Fibroblast of peridontal ligament (primary cell): ENCODE measurements around the gene RPTOR.
A peak's percentile ranks its signal among the peaks of the same experiment; 100 is the strongest.

ENCODE experiments used
- DNase-seq: peaks from one replicate; pipeline ENCODE4 v3.0.0-alpha.2; 2010; ENCODE audit errors: extremely low read depth

RPTOR gene

DNA sequence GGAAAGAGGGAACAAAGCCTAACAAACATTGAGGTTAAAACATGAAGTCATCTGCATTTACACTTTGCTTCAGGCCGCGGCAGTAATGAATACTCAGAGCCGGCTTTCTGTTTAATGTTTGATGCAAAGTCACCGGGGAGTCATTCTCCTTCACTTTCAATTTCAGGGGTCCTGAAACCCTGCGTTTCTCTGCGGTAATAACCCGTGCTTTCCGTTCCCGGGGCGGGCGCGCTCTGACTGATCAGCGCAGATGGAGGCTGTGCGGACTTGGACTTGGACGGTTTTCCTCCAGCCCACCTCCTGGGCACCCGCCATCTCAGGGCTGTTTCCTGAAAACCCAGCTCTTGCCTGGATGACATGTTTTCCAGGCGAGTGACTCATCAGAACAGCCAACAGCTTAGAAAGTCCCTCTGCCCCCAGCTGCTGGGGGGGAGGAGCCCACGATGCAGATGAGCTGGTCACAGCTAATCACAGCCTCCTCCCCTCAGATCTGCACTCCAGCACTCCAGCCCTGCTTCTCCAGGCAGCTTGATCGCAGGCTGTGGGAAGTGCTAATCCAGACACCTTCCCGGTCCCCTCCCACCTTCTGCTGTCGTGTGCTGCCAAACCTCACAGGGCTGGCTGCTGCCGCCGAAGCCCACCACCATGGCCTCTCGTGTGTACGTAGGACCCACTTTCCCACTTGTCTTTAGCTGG lies 288.4 kb downstream of the RPTOR start:
- DNase-seq, result peak; percentile 97

DNA sequence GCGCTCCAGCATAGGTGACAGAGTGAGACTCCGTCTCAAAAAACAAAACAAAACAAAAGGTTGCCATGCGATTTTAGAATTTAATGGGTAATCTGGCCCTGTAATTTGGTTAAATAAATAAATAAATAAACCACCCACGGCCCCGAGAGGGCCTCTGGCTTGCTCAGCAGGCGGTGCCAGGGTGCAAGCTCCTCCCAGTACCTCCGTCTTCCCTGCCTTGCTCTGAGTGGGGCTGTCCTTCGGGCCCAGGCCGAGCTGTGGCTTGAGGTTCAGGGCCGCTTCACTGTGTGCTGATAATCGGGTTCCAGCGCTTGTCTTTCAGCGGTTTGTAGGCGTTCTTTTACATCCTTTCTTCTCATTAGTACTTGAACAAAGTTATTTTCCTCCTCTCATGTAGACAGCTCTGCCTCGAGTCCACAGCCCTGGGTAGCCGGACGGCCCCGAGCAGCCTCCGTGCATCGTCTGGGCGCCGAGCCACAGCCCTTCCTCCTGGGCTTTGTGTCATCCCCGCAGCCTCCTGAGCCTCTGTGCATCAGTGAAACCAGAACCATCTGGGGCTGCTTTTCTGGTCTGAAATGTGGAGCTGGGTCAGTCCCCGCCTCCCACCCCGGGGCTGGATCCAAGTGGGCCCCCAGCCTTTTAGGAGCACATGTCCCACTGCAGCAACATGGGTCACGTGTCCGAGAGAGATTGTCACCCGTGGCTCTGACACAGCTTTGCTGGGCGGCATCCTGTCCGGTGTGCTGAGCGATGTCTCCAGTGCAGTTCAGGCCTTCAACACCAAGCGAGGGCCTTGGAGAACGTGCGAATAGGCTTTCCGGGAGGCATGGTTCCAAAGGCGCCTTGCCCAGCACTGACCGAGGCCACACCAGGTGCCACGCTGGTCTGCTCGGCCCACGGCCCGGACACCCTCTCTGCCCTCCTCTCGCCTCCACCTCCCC lies 289.6 kb downstream of the RPTOR start:
- DNase-seq, result peak; percentile 91

DNA sequence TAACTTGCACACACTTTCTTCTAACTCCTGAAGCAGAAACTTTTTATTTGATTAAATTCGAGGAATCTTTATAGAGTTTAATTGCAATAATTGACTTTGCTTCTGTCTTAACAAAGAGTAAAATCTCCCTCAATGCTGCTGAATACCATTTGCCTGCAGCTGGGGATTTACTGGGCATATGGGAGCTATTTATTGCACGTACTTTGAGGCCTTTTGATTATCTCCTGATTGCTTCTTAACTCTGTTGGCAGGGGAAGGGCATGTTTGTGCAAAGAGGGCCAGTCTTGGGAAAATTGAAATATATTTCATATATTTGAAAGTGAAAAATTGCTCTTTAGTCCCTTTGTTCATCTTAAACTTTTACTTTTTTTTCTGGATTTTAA lies 290.2 kb downstream of the RPTOR start:
- DNase-seq, result peak; percentile 51

DNA sequence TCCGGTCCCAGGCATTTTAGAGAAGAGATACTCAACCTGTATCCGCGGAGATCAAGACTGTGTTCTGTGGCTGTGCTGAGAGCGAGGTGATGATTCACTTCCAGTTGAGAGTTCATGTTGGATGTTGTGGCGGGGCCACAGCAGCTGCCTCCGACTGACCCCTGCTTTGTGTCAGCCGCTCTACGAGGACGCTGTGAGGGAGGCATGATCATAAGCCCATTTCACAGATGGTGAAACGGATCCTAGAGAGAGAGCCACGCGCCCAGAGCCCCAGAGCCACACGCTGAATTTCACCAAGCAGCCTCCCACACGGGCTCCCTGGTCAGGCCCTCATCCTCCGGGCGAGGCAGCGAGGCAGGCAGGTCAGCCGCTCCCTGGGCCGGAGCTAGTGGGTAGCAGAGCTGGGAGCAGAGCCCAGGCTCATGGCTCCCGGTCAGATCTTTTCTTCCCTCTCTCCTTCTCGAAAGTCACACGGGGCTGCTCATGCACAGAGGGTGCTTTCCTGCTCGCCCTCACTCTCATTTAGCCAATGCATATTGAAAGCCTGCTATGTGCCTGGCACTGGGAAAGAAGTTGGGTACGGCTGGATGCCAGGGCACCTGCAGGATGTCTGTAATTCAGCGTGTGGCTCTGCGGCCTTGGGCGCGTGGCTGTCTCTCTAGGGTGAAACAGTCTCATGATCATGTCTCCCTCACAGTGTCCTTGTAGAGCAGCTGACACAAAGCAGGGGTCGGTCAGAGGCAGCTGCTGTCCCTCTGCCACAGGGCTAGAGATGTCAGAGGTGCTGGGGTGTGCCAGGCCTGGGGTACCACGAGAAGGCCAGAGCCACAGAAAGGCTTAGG lies 291.4 kb downstream of the RPTOR start:
- DNase-seq, result no peak

DNA sequence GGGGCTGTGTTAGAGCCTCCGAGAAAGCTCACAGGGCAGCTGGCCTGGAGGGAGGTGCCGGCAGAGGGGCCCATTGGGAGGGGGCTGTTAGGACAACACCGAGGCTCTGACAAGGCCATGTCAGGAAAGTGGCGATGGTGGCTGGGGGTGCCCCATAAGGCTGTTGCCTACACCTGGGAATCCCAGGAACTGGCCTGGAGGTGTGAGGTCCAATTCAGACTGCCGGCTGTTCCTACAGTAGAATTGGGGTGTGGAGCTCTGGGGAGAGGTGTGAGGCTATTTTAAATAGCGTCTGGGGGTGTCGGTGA lies 292.0 kb downstream of the RPTOR start:
- DNase-seq, result no peak

DNA sequence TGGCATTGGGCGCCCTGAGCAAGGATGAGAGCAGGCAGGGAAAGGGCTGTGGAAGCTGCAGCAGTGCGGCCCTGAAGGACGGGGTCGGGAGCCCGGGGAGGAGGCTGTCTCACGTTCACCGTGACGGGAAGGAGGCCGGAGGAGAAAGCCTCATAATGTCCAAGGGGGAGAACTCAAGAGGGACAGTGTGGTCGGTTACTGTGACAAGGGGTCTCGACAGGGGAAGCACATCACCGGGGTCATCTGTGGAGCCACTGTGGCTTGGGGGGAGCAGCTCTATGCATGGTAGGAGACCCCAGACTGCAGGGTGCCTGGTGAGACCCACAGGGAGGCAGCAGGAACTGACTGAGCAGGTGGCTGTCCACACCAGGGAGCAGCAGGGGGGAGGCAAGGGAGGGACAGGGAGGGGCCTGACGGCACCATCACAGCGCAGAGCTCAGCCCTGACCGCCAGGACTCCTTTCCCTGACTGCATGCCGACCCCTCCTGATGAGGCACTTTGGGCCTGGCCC lies 292.4 kb downstream of the RPTOR start:
- DNase-seq, result no peak

DNA sequence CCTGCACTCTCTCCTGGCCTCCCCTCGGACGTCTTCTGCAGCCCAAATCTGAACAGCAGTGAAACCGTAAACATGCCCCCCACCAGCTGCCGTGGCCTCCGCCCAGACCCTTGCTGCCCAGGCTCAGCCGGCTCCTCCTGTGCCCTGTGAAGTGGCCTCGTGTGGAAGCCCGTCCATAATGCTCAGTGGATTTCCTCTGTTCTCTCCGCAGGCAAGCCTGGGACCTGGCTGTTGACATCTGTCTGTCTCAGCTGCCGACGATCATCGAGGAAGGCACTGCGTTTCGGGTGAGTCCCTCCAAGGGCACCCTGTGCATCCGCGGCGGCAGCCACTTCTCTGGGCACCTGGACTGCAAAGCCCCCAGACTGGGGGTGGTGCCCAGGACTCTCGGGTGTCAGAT lies 293.1 kb downstream of the RPTOR start:
- no peak for DNase-seq

DNA sequence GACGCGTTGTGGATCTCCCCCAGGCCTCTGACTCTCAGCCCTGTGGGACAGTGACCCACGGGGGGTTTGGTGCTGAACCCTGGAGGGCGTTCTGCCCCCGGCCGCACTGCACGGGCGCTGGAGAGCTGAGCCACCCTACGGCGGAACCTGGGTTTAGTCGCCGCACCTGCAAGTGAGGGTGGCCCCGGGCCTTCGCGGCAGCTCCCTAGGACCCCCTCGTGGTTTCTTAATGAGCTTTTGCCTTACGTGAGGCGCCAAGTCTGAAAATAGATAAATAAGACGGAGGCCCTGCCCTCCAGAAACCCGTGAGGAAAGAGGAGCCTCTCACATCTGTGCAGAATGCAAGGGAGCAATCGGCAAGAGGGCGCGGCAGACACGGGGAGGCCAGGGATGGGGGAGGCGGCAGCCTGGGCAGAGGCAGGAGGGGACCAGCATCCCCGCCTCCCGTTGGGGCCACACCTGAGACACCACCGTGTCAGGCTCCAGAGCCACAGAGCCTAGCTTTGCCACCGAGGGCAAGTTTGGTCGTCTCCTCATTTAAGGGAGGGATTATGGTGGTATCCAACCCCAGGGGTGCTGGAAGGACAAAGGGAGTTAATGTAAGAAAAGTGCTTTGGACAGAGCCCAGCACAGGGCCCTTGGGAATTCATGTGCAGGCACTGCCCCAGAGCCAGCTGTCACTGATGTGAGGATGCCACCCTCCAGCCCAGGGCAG lies 293.8 kb downstream of the RPTOR start:
- DNase-seq, result no peak

DNA sequence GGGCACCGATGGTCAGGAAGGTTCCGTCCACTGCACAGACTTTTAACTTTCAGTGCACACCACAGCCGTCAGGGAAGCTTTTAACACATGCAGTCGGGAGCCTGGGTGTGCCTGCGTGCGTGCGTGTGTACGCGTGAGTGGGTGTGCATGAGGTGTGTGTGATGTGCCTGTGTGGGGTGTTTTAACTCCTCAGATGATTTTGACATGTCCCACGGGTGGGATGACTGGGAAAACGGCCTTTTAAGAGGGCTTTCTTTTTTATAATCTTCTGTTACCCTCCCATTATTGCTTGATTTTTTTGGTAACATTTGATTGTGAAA lies 294.3 kb downstream of the RPTOR start:
- no peak for DNase-seq

DNA sequence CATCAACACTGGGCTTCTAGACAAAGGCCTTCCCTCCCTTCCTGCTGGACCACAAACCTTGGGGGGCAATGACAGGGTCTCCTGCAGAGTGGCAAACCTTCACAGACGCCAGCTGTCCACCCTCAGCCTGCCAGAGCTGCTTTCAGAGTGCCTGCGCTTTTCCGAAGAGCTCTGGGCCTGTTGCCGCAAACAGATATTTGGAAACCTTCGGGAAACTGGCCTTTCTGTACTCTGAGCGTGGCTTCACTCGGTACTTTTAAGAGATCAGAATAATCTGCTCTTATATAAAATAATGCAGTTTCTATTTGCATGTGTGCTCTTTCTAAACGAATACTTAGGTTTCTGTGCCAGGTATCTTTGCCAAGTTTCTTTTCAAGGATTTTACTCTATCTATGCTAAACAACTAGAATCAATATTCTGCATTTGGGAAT lies 294.9 kb downstream of the RPTOR start:
- no peak for DNase-seq

DNA sequence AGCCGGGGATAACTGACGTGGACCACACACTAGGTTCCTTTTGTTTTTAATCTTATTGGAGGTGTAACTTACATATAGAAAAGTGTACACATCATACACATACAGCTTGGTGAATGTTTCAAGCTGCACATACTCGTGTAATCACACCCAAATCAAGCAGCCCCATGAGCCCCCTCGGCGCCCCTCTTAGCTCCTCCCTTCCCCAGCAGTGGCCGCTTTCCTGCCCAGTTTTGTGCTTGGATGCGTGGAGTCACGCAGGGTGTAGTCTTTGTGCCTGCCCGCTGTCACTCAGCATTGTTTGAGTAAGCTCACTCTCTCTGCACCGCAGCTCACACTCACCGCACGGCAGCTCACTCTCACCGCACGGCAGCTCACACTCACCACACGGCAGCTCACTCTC lies 295.3 kb downstream of the RPTOR start:
- no peak for DNase-seq

DNA sequence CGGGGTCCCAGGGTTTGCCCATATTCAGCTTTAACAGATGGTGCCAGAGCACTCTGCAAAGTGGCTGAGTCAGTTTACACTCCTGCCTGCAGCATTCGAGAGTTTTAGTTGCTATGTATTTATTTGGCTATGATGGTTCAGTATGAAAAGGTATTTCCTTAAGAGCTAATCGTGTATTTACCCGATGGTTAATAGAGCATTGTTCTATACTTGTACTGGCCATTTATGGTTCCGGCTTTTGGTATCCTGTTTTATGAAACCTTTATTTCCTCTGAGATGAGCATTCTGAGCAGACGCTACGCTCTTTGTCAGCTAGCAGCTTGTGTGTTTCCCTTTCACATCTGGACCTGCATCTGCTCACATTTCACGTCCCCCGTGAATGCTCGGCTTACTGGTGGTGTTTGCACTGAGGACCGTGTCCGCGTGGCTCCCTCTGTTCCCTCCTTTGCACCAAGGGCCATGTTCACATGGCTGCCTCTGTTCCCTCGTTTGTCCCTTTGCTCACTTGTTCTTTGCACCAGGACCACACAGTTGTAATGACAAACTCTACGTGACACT lies 297.9 kb downstream of the RPTOR start:
- DNase-seq, result no peak

DNA sequence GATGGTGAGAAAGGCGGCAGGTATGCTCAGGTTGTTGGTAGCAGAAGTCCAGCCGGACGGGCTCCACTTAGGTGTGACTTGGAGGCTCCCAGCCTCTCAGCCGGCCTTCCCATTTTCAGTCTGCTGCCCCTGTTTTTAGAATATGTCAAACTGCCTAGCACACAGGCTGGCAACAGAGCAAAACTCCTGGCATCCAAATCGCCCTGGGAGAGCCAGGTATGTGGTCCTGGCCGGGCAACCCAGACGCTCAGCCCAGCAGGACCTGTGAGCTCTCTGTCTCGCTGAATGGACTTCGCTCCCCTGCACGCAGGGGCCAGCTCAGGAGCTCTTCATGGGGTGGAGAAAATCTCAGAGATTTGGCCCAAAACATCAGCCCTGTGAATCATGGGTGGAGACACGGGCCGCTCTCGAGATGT lies 299.1 kb downstream of the RPTOR start:
- DNase-seq, result no peak

DNA sequence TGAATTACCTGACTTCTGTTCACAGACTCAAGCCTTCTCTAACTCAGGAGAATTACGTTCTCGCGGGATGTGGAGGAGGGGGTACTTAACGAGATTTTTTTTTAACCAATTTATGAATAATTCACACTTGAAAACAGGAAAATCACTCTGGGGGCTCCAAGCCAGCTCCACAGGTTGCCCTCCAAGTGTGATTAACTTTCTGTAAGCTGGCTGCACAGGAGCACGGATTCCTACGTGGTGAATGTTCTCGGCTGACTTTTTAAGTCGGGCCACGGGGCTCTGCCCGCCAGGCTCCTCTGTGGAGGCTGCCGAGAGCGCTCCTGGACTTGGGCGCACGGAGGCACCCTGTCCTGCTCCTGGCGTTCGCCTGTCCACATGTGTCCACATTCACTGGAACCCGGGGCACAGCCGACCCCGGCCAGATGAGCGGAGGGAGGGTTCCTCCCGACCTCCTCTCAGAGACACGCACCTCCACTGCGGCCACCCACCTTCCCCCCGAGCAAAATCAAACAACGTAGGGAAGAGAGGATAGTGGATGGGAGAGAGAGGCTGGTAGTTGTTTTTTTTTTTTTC lies 299.9 kb downstream of the RPTOR start:
- no peak for DNase-seq

DNA sequence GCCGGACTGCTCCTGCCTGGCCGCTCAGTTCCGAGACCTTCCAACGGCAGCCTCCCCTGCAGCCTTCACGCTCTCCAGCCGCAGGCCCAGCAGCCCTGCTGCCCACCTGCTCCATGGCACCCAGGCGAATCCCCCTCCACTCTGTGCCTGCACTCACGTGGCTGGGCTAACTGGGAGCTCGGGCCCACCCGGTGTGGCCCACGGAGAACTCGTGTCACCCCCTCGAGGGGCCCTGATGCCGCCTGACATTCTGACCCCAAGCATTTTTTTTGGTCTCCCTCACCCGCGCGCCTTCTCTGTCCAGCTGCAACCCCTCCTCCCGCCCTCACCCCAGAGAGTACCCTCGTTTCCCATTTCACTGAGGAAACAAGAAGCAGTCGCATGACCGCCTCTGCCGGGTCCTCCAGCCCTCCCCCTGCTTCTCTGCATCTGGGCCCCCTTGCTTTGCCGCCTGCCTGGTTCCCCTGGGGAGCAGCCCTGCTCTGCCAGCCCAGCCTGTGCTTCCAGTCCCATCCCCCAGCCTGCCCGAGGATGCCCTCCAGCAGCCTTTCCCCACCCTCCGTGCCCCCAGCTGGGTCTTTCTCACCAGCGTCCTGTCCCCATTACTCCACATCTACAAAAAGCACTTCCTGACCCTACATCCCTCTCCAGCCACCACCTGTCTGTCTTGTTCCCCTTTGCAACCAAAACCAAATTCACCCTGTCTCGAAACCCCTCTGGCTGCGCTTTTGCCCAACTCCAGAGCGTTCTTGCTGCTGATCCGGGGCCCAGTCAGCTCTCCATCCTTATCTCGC lies 300.6 kb downstream of the RPTOR start:
- no peak for DNase-seq

DNA sequence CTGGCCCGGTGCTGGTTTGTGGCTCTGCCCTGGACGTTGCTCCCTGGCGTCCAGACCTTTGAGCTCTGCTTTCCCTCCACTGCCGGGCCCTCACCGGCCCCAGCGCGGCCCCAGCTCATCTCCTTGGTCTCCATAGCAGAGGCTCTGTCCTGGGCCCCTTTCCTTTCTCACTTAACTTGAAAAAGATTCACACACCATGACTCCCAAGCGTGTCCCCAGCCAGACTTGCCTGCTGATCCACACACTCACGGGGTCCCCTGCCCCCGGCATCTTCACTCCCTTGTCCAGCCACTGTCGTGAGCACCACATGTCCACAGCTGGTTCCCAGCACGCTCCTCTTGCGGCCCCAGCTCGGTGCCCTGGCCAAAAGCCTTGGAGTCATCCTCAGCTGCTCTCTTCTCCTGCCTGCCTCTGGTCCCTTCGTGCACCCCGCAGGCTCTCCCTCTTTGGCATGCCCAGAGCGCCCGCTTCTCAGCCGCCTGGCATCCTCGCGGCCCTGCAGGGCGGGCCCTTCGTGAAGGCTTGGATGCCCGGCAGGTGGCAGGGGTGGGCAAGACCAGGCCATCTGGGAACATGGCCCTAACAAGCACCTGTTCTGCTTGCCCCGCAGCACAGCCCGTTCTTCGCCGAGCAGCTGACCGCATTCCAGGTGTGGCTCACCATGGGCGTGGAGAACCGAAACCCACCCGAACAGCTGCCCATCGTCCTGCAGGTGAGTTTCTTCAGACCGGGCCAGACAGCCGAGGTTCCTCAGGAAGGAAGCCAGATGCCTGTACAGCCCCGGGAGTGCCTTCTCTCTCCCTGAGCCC lies 301.4 kb downstream of the RPTOR start:
- no peak for DNase-seq

DNA sequence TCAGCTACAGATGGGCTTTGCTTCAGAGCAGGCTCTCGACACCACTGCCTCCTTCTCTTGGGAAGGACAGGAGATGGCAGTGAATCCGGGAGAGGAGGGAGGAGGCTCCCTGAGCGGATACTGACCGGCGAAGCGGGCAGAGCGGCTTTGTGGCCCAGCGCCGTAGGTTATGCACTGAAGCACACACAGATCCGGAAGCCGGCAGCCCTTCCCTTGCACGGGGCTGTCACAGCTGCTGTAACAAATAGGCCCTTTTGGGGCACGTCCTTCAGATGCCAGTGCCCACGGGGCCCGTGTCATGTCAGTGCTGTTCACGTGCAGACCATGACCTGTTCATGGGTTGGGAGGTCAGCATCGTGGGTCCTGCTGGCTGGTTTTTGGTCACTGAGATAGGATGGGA lies 302.3 kb downstream of the RPTOR start:
- DNase-seq, result no peak

DNA sequence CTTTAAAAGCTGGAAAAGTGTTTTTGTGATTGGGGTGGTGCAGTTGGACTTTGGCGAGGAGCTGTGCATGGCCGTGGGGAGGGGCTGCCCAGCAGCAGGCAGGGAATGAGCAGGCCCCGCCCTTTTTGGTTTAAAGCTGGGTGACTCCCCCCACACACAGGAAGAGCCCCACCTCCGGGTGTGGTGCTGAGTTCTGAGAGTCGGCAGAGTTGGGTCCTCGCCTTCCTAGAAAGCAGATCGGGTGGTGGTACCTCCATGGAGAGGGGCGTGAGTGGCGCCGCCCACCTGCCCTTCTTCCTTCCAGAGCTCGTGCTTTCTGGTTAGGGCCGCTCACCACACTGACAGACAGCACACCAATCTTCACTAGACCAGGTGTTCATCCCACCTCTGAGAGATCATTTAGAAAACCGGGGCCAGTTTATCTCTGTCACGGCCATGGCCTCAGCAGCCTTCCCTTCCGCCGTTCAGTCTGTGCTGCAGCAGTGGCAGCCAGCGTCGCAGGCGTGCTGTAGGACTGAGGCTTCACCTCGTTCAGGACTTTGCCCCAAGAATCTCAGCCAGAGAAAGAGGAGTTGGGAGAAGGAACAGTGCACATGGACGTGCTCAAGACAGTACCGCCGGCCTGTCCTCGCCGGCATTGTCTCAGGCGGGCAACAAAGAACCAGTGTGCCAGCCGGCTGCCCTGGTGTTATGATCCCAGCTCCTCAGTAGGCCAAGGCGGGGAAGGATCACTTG lies 303.0 kb downstream of the RPTOR start:
- no peak for DNase-seq
